ENCODE data around the gene SGF29. TPM values are rescaled to one million over a fixed set of nuclear protein-coding genes. Genes with fewer than 3 reads are reported as not detected.
"Not testable (repeated sequence)": the region's sequence is repeated elsewhere in the genome, so short reads cannot be mapped to it uniquely, and the experiment has no call there.

The SGF29 gene
- total and polyA plus RNA-seq, 2 experiments from 2014 or later, result 10.0 to 17.6 TPM

DNA sequence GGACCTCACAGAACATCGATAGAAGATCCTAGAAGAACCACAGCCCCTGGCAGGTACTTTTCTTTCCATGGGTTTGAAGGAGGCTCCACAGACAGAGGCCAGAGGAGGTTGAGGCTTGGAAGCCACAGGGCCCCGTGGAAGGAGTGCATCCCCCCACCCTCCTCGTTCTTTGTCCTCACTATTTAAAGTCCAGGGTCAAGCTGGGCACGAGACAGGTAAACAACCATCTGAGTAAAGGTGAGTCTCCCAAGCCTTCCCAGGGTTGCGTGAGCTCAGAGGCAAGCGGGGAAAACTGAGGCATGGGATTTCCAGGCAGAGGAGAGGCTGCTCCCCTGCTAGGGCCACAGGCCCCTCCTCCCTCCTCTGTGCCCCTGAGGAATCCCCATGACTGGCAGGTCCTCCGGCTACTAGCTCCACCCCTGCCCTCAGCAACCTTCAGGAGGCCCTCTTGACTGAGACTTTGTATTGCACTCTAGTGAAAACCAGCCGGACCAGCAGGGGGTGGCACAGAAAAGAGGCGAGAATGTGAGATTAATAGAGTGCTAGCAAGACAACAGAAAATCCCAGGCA lies 44.1 kb downstream of the SGF29 start (continued):
- TF ChIP-seq JUNB (IDR thresholded peaks at IDR 0.05; ENCODE audit: unreplicated experiment) (no peak), ZNF331 (CRISPR knock-in tag; IDR thresholded peaks at IDR 0.05; ENCODE audit: low read depth) (no peak), ZNF114 (CRISPR knock-in tag; IDR thresholded peaks at IDR 0.05) (no peak), POLR2AphosphoS5 (IDR thresholded peaks at IDR 0.05; ENCODE audit: low read depth) (no peak)

GRCh38 chr16:28599377-28600285 lies 45.9 kb downstream of the SGF29 start:
- not testable (repeated sequence) for DNase-seq (ENCODE audit: low spot score); H3K27me3 Mint-ChIP-seq (ENCODE audit: insufficient read depth, low read depth, poor library complexity); H2AFZ ChIP-seq; H3K27ac ChIP-seq (ENCODE audit: low read depth); H3K79me2 ChIP-seq (replicated peaks; ENCODE audit: insufficient read depth); H3K27me3 ChIP-seq (ENCODE audit: insufficient read depth); H3K27ac Mint-ChIP-seq; H3K4me3 Mint-ChIP-seq; H3K4me1 ChIP-seq (ENCODE audit: insufficient read depth); H3K4me3 ChIP-seq; H4K20me1 ChIP-seq (replicated peaks; ENCODE audit: insufficient read depth); H3K4me2 ChIP-seq; H3K36me3 Mint-ChIP-seq (ENCODE audit: low read depth); H3K36me3 ChIP-seq (ENCODE audit: insufficient read depth); H3F3A ChIP-seq (replicated peaks; ENCODE audit: low read depth); H3K9me3 Mint-ChIP-seq; H3K9me2 ChIP-seq (ENCODE audit: insufficient read depth)
- peak; percentile 23 for ATAC-seq
- peaks cover 19% of the 10 kb centered on the region; the same call in 2 of the 3 replicates for H3K4me1 Mint-ChIP-seq

DNA sequence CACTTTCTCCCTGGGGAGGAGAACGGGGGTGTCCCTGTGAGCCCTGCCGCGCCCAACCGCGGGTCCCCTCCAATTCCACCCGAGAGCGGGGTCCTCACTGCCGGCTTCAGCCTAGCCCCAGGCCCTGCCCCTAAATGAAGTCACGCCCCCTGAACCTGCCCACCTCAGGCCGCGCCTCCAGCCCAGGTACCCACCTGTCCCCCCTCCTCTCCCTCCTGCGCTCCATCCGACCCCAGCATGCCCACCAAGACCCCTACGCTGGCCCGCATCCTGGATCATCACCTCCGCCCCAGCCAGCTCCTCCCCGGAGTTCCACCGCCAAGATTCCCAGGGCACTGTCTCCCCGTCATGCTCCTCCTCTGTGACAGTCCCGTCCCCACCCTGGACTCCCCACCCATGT lies 47.2 kb downstream of the SGF29 start:
- not testable (repeated sequence) for H2AFZ ChIP-seq; H3K79me2 ChIP-seq (replicated peaks; ENCODE audit: insufficient read depth); H3K27ac ChIP-seq (ENCODE audit: low read depth); H3K27me3 ChIP-seq (ENCODE audit: insufficient read depth); H3K9me2 ChIP-seq (ENCODE audit: insufficient read depth); H3K27me3 Mint-ChIP-seq (ENCODE audit: insufficient read depth, low read depth, poor library complexity); H3K9me3 Mint-ChIP-seq; H3F3A ChIP-seq (replicated peaks; ENCODE audit: low read depth); H3K36me3 Mint-ChIP-seq (ENCODE audit: low read depth); H3K36me3 ChIP-seq (ENCODE audit: insufficient read depth); H4K20me1 ChIP-seq (replicated peaks; ENCODE audit: insufficient read depth); H3K27ac Mint-ChIP-seq; H3K4me1 ChIP-seq (ENCODE audit: insufficient read depth)
- H3K4me3 ChIP-seq, result peak overlapping the region; percentile 43; the same call in 1 of the 2 replicates
- DNase-seq (ENCODE audit: low spot score) (peak; percentile 24), ATAC-seq (peak; percentile 53)
- Mint-ChIP-seq H3K4me1 (peaks cover 19% of the 10 kb centered on the region; the same call in 2 of the 3 replicates), H3K4me3 (peak overlapping the region; percentile 55)
- peak overlapping the region; percentile 60; the same call in 1 of the 2 replicates for H3K4me2 ChIP-seq

DNA sequence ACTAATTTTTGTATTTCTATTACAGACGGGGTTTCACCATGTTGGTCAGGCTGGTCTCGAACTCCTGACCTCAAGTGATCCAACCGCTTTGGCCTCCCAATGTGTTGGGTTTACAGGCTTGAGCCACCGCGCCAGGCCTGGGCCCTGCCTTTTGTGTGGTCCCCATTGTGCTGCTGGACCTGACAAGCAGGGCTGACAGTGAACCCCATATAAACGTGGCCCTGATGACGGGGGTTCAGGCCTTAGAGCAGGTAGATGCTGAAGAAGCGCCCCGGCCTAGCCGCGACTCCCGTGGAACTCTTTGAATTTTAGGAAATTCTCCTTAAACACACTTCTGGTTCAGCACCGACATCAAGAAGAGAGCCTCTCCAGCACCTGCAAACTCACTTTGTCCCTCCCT lies 47.9 kb downstream of the SGF29 start:
- H3K9me3 Mint-ChIP-seq; H3K9me2 ChIP-seq (ENCODE audit: insufficient read depth); H3K27me3 ChIP-seq (ENCODE audit: insufficient read depth); H2AFZ ChIP-seq; H3K27me3 Mint-ChIP-seq (ENCODE audit: insufficient read depth, low read depth, poor library complexity); H3K27ac ChIP-seq (ENCODE audit: low read depth); H3K79me2 ChIP-seq (replicated peaks; ENCODE audit: insufficient read depth); DNase-seq (ENCODE audit: low spot score); ATAC-seq; H3K36me3 Mint-ChIP-seq (ENCODE audit: low read depth); H3K4me1 ChIP-seq (ENCODE audit: insufficient read depth); H3K36me3 ChIP-seq (ENCODE audit: insufficient read depth); H4K20me1 ChIP-seq (replicated peaks; ENCODE audit: insufficient read depth); H3F3A ChIP-seq (replicated peaks; ENCODE audit: low read depth); H3K4me3 ChIP-seq; H3K4me2 ChIP-seq; H3K27ac Mint-ChIP-seq: not testable (repeated sequence)
- peak overlapping the region; percentile 57; the same call in 2 of the 3 replicates for H3K4me3 Mint-ChIP-seq
- H3K4me1 Mint-ChIP-seq, result peaks cover 15% of the 10 kb centered on the region; the same call in 2 of the 3 replicates

DNA sequence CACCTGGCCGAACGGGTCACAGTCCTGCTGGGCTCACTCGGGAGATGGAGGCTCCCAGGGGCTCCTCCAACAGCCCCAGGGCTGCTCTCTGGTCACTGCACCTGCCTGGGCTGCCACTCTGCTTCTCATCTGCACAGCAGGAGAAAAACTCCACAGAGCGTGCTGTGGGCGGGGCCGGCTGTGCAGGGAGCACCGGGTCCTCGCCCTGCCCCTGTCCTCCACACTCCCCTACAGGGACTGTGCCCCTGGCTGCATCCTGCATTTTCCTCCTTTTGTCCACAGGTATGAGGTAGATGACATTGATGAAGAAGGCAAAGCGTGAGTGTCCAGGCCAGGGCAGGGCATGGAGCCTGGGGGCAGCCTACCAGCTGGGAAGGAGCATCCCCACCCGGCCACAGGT lies 48.3 kb downstream of the SGF29 start:
- not testable (repeated sequence) for H3K36me3 Mint-ChIP-seq (ENCODE audit: low read depth); H3K4me2 ChIP-seq; H3K27ac ChIP-seq (ENCODE audit: low read depth); H3K79me2 ChIP-seq (replicated peaks; ENCODE audit: insufficient read depth); H3K27ac Mint-ChIP-seq; H3K4me1 ChIP-seq (ENCODE audit: insufficient read depth); H3K9me3 Mint-ChIP-seq; H3K27me3 Mint-ChIP-seq (ENCODE audit: insufficient read depth, low read depth, poor library complexity); H3K4me3 ChIP-seq; H3K36me3 ChIP-seq (ENCODE audit: insufficient read depth); H3K27me3 ChIP-seq (ENCODE audit: insufficient read depth); H3F3A ChIP-seq (replicated peaks; ENCODE audit: low read depth); H3K4me3 Mint-ChIP-seq; H2AFZ ChIP-seq; H3K9me2 ChIP-seq (ENCODE audit: insufficient read depth); H4K20me1 ChIP-seq (replicated peaks; ENCODE audit: insufficient read depth); ATAC-seq; DNase-seq (ENCODE audit: low spot score)
- H3K4me1 Mint-ChIP-seq, result peaks cover 11% of the 10 kb centered on the region; the same call in 2 of the 3 replicates

Data from GM23338 (cell line).